COLO668 (cell line): Measurements from ENCODE around the gene INPP5K.
"Not testable (repeated sequence)": the region's sequence is repeated elsewhere in the genome, so short reads cannot be mapped to it uniquely, and the experiment has no call there.

Experiments used
- DNase-seq: peaks from one replicate; lab custom pipeline; 2025; ENCODE audit not compliant: unreplicated experiment; lab: John Stamatoyannopoulos, UW

The INPP5K gene

GRCh38 chr17:1548032-1548431 lies 31.6 kb upstream of the INPP5K start:
- no peak for DNase-seq

GRCh38 chr17:1546292-1546922 lies 30.0 kb upstream of the INPP5K start:
- no peak for DNase-seq

- no peak for DNase-seq
Observed at GRCh38 chr17:1545618-1546017, 29.2 kb upstream of the INPP5K start.

- DNase-seq = no peak
Observed at GRCh38 chr17:1542316-1542715, 25.9 kb upstream of the INPP5K start.

- DNase-seq = no peak
Observed at GRCh38 chr17:1541367-1541904, 25.0 kb upstream of the INPP5K start.

- DNase-seq = no peak
Observed at GRCh38 chr17:1539811-1540210, 23.4 kb upstream of the INPP5K start.

- no peak for DNase-seq
Observed at GRCh38 chr17:1535737-1536136, 19.3 kb upstream of the INPP5K start.

- no peak for DNase-seq
Observed at GRCh38 chr17:1533661-1534325, 17.4 kb upstream of the INPP5K start.

GRCh38 chr17:1532836-1533602 lies 16.6 kb upstream of the INPP5K start:
- peak; percentile 13 for DNase-seq

GRCh38 chr17:1529863-1530262 lies 13.5 kb upstream of the INPP5K start:
- DNase-seq = no peak

- not testable (repeated sequence) for DNase-seq
Observed at GRCh38 chr17:1526876-1527275, 10.5 kb upstream of the INPP5K start.

GRCh38 chr17:1522626-1523025 lies 6.2 kb upstream of the INPP5K start:
- no peak for DNase-seq

- DNase-seq = no peak
Observed at GRCh38 chr17:1521086-1521640, 4.8 kb upstream of the INPP5K start.

- DNase-seq = no peak
Observed at GRCh38 chr17:1519678-1520077, 3.3 kb upstream of the INPP5K start.

- DNase-seq = no peak
Observed at GRCh38 chr17:1518410-1518809, 2.0 kb upstream of the INPP5K start.

- DNase-seq = peak; percentile 38
Observed at GRCh38 chr17:1515640-1516387, 598 bp downstream of the INPP5K start.

GRCh38 chr17:1512351-1512750 lies 4.1 kb downstream of the INPP5K start:
- DNase-seq = no peak

- DNase-seq = no peak
Observed at GRCh38 chr17:1511756-1512321, 4.6 kb downstream of the INPP5K start.

- DNase-seq = no peak
Observed at GRCh38 chr17:1511290-1511689, 5.1 kb downstream of the INPP5K start.

GRCh38 chr17:1509290-1509881 lies 7.0 kb downstream of the INPP5K start:
- DNase-seq = peak; percentile 51
